GM12878 (cell line): ENCODE data around the gene FUT7. TPM values are rescaled to one million over a fixed set of nuclear protein-coding genes. Genes with fewer than 3 reads are reported as not detected.

ENCODE experiments used
- ATAC-seq: fragments of 200-7000 bp; cut with Tn5 transposase; 3 replicates; pipeline ENCODE4 v1.9.1; 2020; ENCODE audit warnings: mild to moderate bottlenecking, moderate library complexity
- BruUV-seq: library from RNA; stranded (reverse); fragments of 400-500 nt; replicated peaks from 2 replicates; lab custom pipeline; 2021; lab: Mats Ljungman, UMichigan
- CTCF ChIA-PET: fragments of 300-600 bp; sonication (Branson Sonifier 250); formaldehyde crosslinking; extraction: SDS; loops from one replicate; lab custom pipeline; 2021; ENCODE audit warnings: inconsistent platforms; lab: Yijun Ruan, JAX
- POLR2A ChIA-PET: fragments of 350-600 bp; formaldehyde crosslinking; extraction: SDS; loops from one replicate; lab custom pipeline; 2021; ENCODE audit warnings: inconsistent platforms; lab: Charles Lee
- RAD21 ChIA-PET: fragments of 300-600 bp; sonication (Branson Sonifier 250); formaldehyde crosslinking; loops from one replicate; lab custom pipeline; 2023; ENCODE audit warnings: antibody characterized with exemption; ENCODE audit not compliant: unreplicated experiment; lab: Charles Lee
- SMC1A ChIA-PET: fragments of 300-600 bp; sonication (Branson Sonifier 250); formaldehyde crosslinking; loops from one replicate; lab custom pipeline; 2023; ENCODE audit not compliant: unreplicated experiment, uncharacterized antibody; lab: Charles Lee
- DNase-seq: peaks from one replicate; pipeline ENCODE4 v3.0.0-alpha.2; 2011; ENCODE audit warnings: low read depth, low spot score
- FAIRE-seq: peaks from 3 replicates; lab custom pipeline; 2011; peaks lifted over from hg19 to GRCh38; lab: Jason Lieb, UNC
- H2AFZ ChIP-seq: 2 replicates; pipeline ENCODE4 v1.6.0; 2011; ENCODE audit warnings: low read depth, low read length, control low read depth; ENCODE audit not compliant: control insufficient read depth
- H3K27ac ChIP-seq: 2 replicates; pipeline ENCODE4 v1.5.1; 2011; ENCODE audit warnings: control low read depth; ENCODE audit not compliant: control insufficient read depth, insufficient read depth
- H3K27me3 ChIP-seq, 2 experiments: replicated peaks in 1 of 2; 2 replicates each; pipeline versions ENCODE4 v1.6.0 to v1.6.1; 2011; ENCODE audit warnings: low read length in 1 of 2; ENCODE audit not compliant: control insufficient read depth in 2 of 2, insufficient read depth in 2 of 2
- H3K36me3 ChIP-seq, 2 experiments: 2 replicates each; pipeline ENCODE4 v1.5.1; 2011; ENCODE audit warnings: low read length in 1 of 2; ENCODE audit not compliant: control insufficient read depth in 2 of 2, insufficient read depth in 2 of 2
- H3K4me1 ChIP-seq: 2 replicates; pipeline ENCODE4 v1.6.1; 2011; ENCODE audit warnings: mild to moderate bottlenecking, low read length, moderate library complexity, mixed read lengths; ENCODE audit not compliant: control insufficient read depth, insufficient read depth
- H3K4me2 ChIP-seq: 2 replicates; pipeline ENCODE4 v1.6.0; 2011; ENCODE audit warnings: control low read depth; ENCODE audit not compliant: control insufficient read depth, insufficient read depth
- H3K4me3 ChIP-seq: fragments of 200-600 bp; sonication (generic); 2 replicates; pipeline ENCODE4 v1.5.1; 2016
- H3K79me2 ChIP-seq: 2 replicates; pipeline ENCODE4 v1.6.0; 2011; ENCODE audit warnings: low read length; ENCODE audit not compliant: control insufficient read depth, insufficient read depth
- H3K9ac ChIP-seq: 2 replicates; pipeline ENCODE4 v1.8.0; 2011; ENCODE audit warnings: low read length, control low read depth, mixed read lengths; ENCODE audit not compliant: control insufficient read depth, insufficient read depth
- H3K9me3 ChIP-seq: replicated peaks from 3 replicates; pipeline ENCODE4 v1.5.1; 2011; ENCODE audit warnings: mild to moderate bottlenecking, low read length; ENCODE audit not compliant: control insufficient read depth, insufficient read depth
- H4K20me1 ChIP-seq: 2 replicates; pipeline ENCODE4 v1.6.0; 2011; ENCODE audit not compliant: control insufficient read depth, insufficient read depth
- ATF2 ChIP-seq: IDR thresholded peaks from 2 replicates; pipeline ENCODE4 v1.6.1; 2012; ENCODE audit warnings: low read length, inconsistent platforms
- EGR1 ChIP-seq, 2 experiments: IDR thresholded peaks; 1 replicate in 1 of 2; 2 replicates in 1 of 2; pipeline ENCODE4 v1.6.1; 2011 to 2012; ENCODE audit warnings: low read depth in 2 of 2, low read length in 2 of 2, borderline replicate concordance in 1 of 2, mild to moderate bottlenecking in 1 of 2, moderate library complexity in 1 of 2
- EZH2 ChIP-seq: IDR thresholded peaks from 2 replicates; pipeline ENCODE4 v1.6.1; 2012; ENCODE audit warnings: low read depth, mild to moderate bottlenecking, control low read depth, inconsistent platforms, low read length, borderline replicate concordance; ENCODE audit not compliant: control insufficient read depth
- FOS ChIP-seq: IDR thresholded peaks from 3 replicates; pipeline ENCODE4 v1.6.1; 2011; ENCODE audit warnings: borderline replicate concordance; ENCODE audit not compliant: insufficient read length; ENCODE audit errors: extremely low read depth
- KLF5 ChIP-seq: fragments of 450-650 bp; IDR thresholded peaks from 2 replicates; pipeline ENCODE4 v1.6.1; 2014; ENCODE audit warnings: mild to moderate bottlenecking; ENCODE audit not compliant: partially characterized antibody
- NR2C1 ChIP-seq: fragments of 450-650 bp; IDR thresholded peaks from 2 replicates; pipeline ENCODE4 v1.6.1; 2017; ENCODE audit warnings: antibody characterized with exemption, mild to moderate bottlenecking, moderate library complexity
- PML ChIP-seq: IDR thresholded peaks from 2 replicates; pipeline ENCODE4 v1.6.1; 2012; ENCODE audit warnings: low read length, inconsistent platforms
- RCOR1 ChIP-seq: conservative IDR thresholded peaks from 2 replicates; pipeline ENCODE4 v1.6.1; 2012; ENCODE audit warnings: low read depth, low read length, improper control_type of control experiment
- ZNF384 ChIP-seq: IDR thresholded peaks from 2 replicates; pipeline ENCODE4 v1.6.1; 2012; ENCODE audit warnings: low read depth, mild to moderate bottlenecking, low read length, improper control_type of control experiment, borderline replicate concordance
- ZNF622 ChIP-seq: fragments of 450-650 bp; IDR thresholded peaks from 2 replicates; pipeline ENCODE4 v1.6.1; 2017; ENCODE audit warnings: mild to moderate bottlenecking, inconsistent platforms
- WGBS: methylation state at CpG from one replicate; pipeline ENCODE4 v1.1.6; 2016; ENCODE audit warnings: low lambda C conversion rate; ENCODE audit not compliant: insufficient replicate concordance, insufficient coverage; ENCODE audit errors: missing lambda C conversion rate; 5-methylcytosine and 5-hydroxymethylcytosine counted together
- in situ Hi-C: fragments of 300-500 bp; cut with MboI; formaldehyde crosslinking; loops from 9 replicates; pipeline ENCODE4 v1.14.3; 2018; ENCODE audit warnings: mixed read lengths
- intact Hi-C: fragments of 100-400 bp; cut with micrococcal nuclease; formaldehyde crosslinking; loops from one replicate; pipeline ENCODE4 v1.14.2; 2022; ENCODE audit not compliant: unreplicated experiment
- polyA plus RNA-seq, 11 experiments: library from polyadenylated mRNA; depleted of rRNA in 4 of 11; unstranded in 6 of 11; stranded (reverse) in 5 of 11; fragments of >200 nt; fragmentation: Nextera tagmentation in 4 of 11; fragmentation: Illumina TruSeq in 1 of 11; extraction: Ambion mirVana in 4 of 11; extraction: Trizol in 1 of 11; gene quantifications; 1 replicate in 1 of 11; 2 replicates in 10 of 11; pipeline versions ENCODE4 v1.2.1 to v1.2.3, GENCODE V29; 2011 to 2016; ENCODE audit warnings: inconsistent platforms in 2 of 11, missing spikeins in 2 of 11, low read depth in 1 of 11
- total RNA-seq, 4 experiments: library from RNA; depleted of rRNA in 3 of 4; stranded (reverse); fragments of >200 nt in 3 of 4; fragmentation: Illumina TruSeq in 1 of 4; extraction: Trizol in 1 of 4; gene quantifications; 2 replicates each; pipeline versions ENCODE4 v1.2.1 to v1.2.3, GENCODE V29; 2013 to 2021
- TF ChIP-seq, protein P1 (sequence below): fragments of 450-650 bp; conservative IDR thresholded peaks from 2 replicates; pipeline ENCODE4 v1.6.1; 2017; ENCODE audit warnings: mild to moderate bottlenecking, moderate library complexity
- TF ChIP-seq, protein P2 (sequence below): fragments of 450-650 bp; IDR thresholded peaks from 2 replicates; pipeline ENCODE4 v1.6.1; 2018; ENCODE audit warnings: borderline replicate concordance, mild to moderate bottlenecking; ENCODE audit not compliant: partially characterized antibody

Gene FUT7
- total and polyA plus RNA-seq, 10 of the 15 experiments (the other 5 are each of a cell fraction or from before 2014, with no cell fraction given): 0.04 to 0.62 (median 0.20) TPM; not detected in 2

GRCh38 chr9:137009938-137010732 lies 21.8 kb downstream of the FUT7 start:
- H3K9ac ChIP-seq: no peak overlapping the region
- in situ Hi-C loops: no loop called here
- no TSS peak for BruUV-seq

More at GRCh38 chr9:137009938-137010732, 21.8 kb downstream of the FUT7 start:
- no peaks in the 10 kb centered on the region; the same call in 2 of the 3 replicates for H3K9me3 ChIP-seq
- no peaks in the 10 kb centered on the region for H3K36me3 ChIP-seq
- no peak overlapping the region for H3K27ac ChIP-seq
- H3K4me2 ChIP-seq: no peak overlapping the region
- no peak overlapping the region for H2AFZ ChIP-seq
- H3K4me3 ChIP-seq: no peak overlapping the region
- intact Hi-C loops: no loop called here
- WGBS: 90% methylated on average over 37 of the region's 49 CpGs
- H4K20me1 ChIP-seq: no peaks in the 10 kb centered on the region
- ATAC-seq (no peak), FAIRE-seq (no peak), DNase-seq (no peak)
- ChIA-PET SMC1A (no interaction called here), RAD21 (no interaction called here), POLR2A (no interaction called here), CTCF (interaction anchor here (1.0 kb wide), 1 partner anchor 168 kb away, joined by 3 read pairs; the partner anchor contains the start of gene AJM1)
- no peak for TF ChIP-seq KLF5
- TF ChIP-seq ZNF384: no peak
- TF ChIP-seq EGR1 (IDR thresholded peaks at IDR 0.05; ENCODE audit: borderline replicate concordance in 1 of 2, low read depth in 2 of 2, low read length in 2 of 2): no peak
- no peak for TF ChIP-seq NR2C1
- TF ChIP-seq EZH2: no peak
- no peak for TF ChIP-seq RCOR1
- no peak for TF ChIP-seq ATF2
- TF ChIP-seq, protein P1, sequence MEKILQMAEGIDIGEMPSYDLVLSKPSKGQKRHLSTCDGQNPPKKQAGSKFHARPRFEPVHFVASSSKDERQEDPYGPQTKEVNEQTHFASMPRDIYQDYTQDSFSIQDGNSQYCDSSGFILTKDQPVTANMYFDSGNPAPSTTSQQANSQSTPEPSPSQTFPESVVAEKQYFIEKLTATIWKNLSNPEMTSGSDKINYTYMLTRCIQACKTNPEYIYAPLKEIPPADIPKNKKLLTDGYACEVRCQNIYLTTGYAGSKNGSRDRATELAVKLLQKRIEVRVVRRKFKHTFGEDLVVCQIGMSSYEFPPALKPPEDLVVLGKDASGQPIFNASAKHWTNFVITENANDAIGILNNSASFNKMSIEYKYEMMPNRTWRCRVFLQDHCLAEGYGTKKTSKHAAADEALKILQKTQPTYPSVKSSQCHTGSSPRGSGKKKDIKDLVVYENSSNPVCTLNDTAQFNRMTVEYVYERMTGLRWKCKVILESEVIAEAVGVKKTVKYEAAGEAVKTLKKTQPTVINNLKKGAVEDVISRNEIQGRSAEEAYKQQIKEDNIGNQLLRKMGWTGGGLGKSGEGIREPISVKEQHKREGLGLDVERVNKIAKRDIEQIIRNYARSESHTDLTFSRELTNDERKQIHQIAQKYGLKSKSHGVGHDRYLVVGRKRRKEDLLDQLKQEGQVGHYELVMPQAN: no peak
- TF ChIP-seq FOS: no peak
- no peak for TF ChIP-seq ZNF622
- TF ChIP-seq, protein P2, sequence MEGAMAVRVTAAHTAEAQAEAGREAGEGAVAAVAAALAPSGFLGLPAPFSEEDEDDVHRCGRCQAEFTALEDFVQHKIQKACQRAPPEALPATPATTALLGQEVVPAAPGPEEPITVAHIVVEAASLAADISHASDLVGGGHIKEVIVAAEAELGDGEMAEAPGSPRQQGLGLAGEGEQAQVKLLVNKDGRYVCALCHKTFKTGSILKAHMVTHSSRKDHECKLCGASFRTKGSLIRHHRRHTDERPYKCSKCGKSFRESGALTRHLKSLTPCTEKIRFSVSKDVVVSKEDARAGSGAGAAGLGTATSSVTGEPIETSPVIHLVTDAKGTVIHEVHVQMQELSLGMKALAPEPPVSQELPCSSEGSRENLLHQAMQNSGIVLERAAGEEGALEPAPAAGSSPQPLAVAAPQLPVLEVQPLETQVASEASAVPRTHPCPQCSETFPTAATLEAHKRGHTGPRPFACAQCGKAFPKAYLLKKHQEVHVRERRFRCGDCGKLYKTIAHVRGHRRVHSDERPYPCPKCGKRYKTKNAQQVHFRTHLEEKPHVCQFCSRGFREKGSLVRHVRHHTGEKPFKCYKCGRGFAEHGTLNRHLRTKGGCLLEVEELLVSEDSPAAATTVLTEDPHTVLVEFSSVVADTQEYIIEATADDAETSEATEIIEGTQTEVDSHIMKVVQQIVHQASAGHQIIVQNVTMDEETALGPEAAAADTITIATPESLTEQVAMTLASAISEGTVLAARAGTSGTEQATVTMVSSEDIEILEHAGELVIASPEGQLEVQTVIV: no peak
- TF ChIP-seq PML: no peak
- H3K79me2 ChIP-seq: no peaks in the 10 kb centered on the region
- H3K27me3 ChIP-seq: no peaks in the 10 kb centered on the region
- no peaks in the 10 kb centered on the region for H3K4me1 ChIP-seq
